Lung (tissue), 12 donors: ENCODE measurements around the gene PLIN5. TPM values are rescaled to one million over a fixed set of nuclear protein-coding genes. Genes with fewer than 3 reads are reported as not detected.

Experiments
- ATAC-seq: fragments of 200-7000 bp; cut with Tn5 transposase; one replicate; pipeline ENCODE4 v1.9.1; 2020; ENCODE audit warnings: moderate number of reproducible peaks; ENCODE audit not compliant: insufficient read depth, low FRiP score
- DNase-seq, 3 donors: peaks; one replicate each; pipeline ENCODE4 v3.0.0-alpha.2; 2013 to 2017
- H3K27ac ChIP-seq, 2 donors: one replicate each; pipeline ENCODE4 v1.5.1; 2013; ENCODE audit warnings: mild to moderate bottlenecking in 2 of 2, moderate library complexity in 2 of 2, control low read depth in 1 of 2, inconsistent platforms in 1 of 2, low read depth in 1 of 2, low read length in 1 of 2
- H3K27me3 ChIP-seq, 3 donors: one replicate each; pipeline ENCODE4 v1.5.1; 2013; ENCODE audit warnings: low read length in 2 of 3; ENCODE audit not compliant: control insufficient read depth in 3 of 3, insufficient read depth in 3 of 3
- H3K36me3 ChIP-seq, 4 donors: one replicate each; pipeline ENCODE4 v1.5.1; 2013; ENCODE audit warnings: low read length in 4 of 4, mild to moderate bottlenecking in 1 of 4, moderate library complexity in 1 of 4; ENCODE audit not compliant: control insufficient read depth in 4 of 4, insufficient read depth in 4 of 4
- H3K4me1 ChIP-seq, 5 donors: one replicate each; pipeline ENCODE4 v1.5.1; 2013; ENCODE audit warnings: low read length in 5 of 5, mild to moderate bottlenecking in 2 of 5, moderate library complexity in 1 of 5; ENCODE audit not compliant: control insufficient read depth in 5 of 5, insufficient read depth in 5 of 5
- H3K4me3 ChIP-seq: one replicate; pipeline ENCODE4 v1.5.1; 2013; ENCODE audit warnings: mild to moderate bottlenecking, control low read depth, moderate library complexity
- H3K9ac ChIP-seq, 2 donors: one replicate each; pipeline ENCODE4 v1.5.1; 2013; ENCODE audit warnings: low read length in 2 of 2, control low read depth in 1 of 2; ENCODE audit not compliant: insufficient read depth in 1 of 2
- H3K9me3 ChIP-seq, 4 donors: one replicate each; pipeline ENCODE4 v1.5.1; 2013; ENCODE audit warnings: low read length in 3 of 4, mild to moderate bottlenecking in 1 of 4, moderate library complexity in 1 of 4; ENCODE audit not compliant: control insufficient read depth in 4 of 4, insufficient read depth in 3 of 4
- WGBS, 2 donors: extraction: QIAGEN DNeasy Blood & Tissue Kit; methylation state at CpG; one replicate each; pipeline ENCODE4 v1.1.7; 2013; 5-methylcytosine and 5-hydroxymethylcytosine counted together
- polyA plus RNA-seq, 2 donors: library from polyadenylated mRNA; stranded (reverse); fragments of 200-250 nt; gene quantifications; one replicate each; pipeline ENCODE4 v1.2.1, GENCODE V29; 2013
- total RNA-seq, 2 donors: library from RNA; depleted of rRNA in 1 of 2; stranded (reverse); fragments of >200 nt in 1 of 2; gene quantifications; one replicate each; pipeline ENCODE4 v1.2.1, GENCODE V29; 2014 to 2021
- TF ChIP-seq, protein P1 (sequence below): IDR thresholded peaks from 2 replicates; pipeline ENCODE4 v1.5.1; 2012; ENCODE audit warnings: mild to moderate bottlenecking; ENCODE audit errors: control extremely low read depth, extremely low read depth
- donor health status: control.
- donor health status: control.
- donor health status: Bipolar disorder and iron deficiency.
- donor health status: healthy.
- donor health status: DM: yes; HTN: yes; CAD: no.

PLIN5 gene
- total and polyA plus RNA-seq, 4 donors = 7.5 to 37.3 (median 24.5) TPM

DNA sequence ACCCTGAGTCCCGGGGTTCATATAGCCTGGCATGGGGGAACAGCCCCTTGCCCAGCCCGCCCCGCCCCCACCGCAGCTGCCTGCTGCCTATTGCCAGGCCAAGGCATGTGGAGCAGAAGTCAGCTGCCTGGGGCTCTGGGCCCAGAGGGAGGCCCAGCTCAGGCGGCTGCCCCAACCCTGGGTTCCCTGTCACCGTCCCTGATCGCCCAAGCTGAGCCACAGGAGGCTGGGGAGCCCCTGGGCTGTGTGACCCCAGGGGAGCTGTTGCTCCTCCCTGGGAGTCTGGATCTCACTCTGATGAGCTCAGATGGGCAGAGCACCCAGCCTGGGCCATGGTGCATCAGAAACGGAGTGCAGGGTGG lies 18.1 kb downstream of the PLIN5 start:
- Histone ChIP-seq H3K27ac (peak overlapping the region in 1 of 2 donors; percentile 92), H3K9me3 (no peaks in the 10 kb centered on the region), H3K4me3 (no peak overlapping the region), H3K36me3 (no peaks in the 10 kb centered on the region), H3K4me1 (no peaks in the 10 kb centered on the region), H3K27me3 (no peaks in the 10 kb centered on the region), H3K9ac (no peak overlapping the region)
- WGBS, 2 donors = 62 to 69% methylated on average over 8 of the region's 8 CpGs
- no peak for DNase-seq
- ATAC-seq = no peak
- TF ChIP-seq, protein P1, sequence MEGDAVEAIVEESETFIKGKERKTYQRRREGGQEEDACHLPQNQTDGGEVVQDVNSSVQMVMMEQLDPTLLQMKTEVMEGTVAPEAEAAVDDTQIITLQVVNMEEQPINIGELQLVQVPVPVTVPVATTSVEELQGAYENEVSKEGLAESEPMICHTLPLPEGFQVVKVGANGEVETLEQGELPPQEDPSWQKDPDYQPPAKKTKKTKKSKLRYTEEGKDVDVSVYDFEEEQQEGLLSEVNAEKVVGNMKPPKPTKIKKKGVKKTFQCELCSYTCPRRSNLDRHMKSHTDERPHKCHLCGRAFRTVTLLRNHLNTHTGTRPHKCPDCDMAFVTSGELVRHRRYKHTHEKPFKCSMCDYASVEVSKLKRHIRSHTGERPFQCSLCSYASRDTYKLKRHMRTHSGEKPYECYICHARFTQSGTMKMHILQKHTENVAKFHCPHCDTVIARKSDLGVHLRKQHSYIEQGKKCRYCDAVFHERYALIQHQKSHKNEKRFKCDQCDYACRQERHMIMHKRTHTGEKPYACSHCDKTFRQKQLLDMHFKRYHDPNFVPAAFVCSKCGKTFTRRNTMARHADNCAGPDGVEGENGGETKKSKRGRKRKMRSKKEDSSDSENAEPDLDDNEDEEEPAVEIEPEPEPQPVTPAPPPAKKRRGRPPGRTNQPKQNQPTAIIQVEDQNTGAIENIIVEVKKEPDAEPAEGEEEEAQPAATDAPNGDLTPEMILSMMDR = no peak

DNA sequence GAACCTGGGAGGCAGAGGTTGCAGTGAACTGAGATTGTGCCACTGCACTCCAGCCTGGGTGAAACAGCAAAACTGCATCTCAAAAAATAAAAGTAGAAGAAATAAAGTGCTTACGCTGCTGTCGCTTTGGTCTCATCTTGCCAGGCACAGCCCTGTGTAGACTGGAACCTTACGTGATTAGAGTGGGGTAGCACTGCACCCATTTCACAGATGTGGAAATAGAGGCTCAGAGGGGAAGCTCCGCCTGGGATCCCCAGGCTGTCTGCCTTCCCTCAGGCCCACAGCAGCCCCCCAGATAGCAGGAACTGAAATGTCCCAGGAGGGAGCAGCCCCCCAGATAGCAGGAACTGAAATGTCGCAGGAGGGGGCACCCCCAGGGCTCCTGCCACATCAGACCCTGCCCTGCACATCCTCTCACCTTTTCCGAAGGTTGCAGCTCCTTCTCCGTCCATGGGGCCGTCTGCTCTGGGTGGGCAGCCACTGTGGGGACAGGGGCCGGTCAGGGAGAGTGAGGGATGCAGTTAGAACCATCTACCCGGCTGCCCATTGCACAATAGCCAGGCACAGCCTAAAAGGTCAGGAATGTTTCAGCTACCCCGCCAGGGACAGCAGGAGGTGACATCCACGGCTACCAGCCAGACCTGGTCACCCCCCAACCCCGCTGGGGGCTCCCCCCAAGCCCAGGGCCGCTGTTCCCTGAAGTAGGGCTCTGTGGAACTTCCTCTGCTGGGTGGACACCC lies 18.7 kb downstream of the PLIN5 start:
- Histone ChIP-seq H3K4me1 (no peaks in the 10 kb centered on the region), H3K27ac (peak overlapping the region in 1 of 2 donors; percentile 92), H3K9me3 (no peaks in the 10 kb centered on the region), H3K27me3 (no peaks in the 10 kb centered on the region), H3K36me3 (no peaks in the 10 kb centered on the region), H3K4me3 (no peak overlapping the region), H3K9ac (no peak overlapping the region)
- WGBS, 2 donors = 70 to 72% methylated on average over 14 of the region's 14 CpGs
- DNase-seq (no peak), ATAC-seq (no peak)
- TF ChIP-seq, protein P1 = no peak

DNA sequence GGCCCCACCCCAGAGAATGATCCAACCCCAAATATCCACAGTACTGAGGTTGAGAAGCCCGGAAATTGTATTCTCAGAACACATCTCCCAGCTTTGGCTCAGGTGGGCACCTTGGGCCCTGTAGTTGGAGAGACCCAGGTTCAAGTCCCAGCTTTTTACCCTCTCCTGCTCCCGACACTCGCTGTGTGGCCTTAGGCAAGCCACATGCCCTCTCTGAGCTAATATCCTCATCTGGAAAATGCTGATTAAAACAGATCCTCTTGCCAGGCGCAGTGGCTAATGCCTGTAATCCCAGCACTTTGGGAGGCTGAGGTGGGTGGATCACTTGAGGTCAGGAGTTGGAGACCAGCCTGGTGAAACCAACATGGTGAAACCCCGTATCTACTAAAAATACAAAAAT lies 19.3 kb downstream of the PLIN5 start:
- no peak overlapping the region for H3K9ac ChIP-seq
- no peak overlapping the region for H3K4me3 ChIP-seq
- no peak for DNase-seq
- ATAC-seq = no peak
- 92 to 95% methylated on average over 5 of the region's 5 CpGs for WGBS, 2 donors
- no peaks in the 10 kb centered on the region for H3K4me1 ChIP-seq
- H3K27ac ChIP-seq = no peak overlapping the region
- TF ChIP-seq, protein P1 = no peak
- H3K36me3 ChIP-seq = no peaks in the 10 kb centered on the region
- no peaks in the 10 kb centered on the region for H3K9me3 ChIP-seq
- H3K27me3 ChIP-seq = no peaks in the 10 kb centered on the region

DNA sequence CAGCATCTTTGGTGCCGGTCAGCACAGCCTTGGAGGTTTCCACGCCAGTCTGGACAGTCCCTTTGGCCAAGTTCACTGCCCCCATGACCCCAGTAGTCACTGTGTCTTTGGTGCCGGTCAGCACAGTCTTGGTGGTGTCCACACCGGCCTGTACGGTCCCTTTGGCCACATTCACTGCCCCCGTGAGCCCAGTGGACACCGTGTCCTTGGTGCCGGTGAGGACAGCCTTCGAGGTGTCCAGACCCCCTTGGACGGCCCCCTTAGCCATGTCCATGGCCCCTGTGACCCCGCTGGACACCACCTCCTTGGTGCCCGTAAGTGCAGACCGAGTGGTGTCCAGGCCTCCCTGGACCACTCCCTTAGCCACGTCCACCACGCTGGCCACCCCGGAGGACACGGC lies 21.8 kb downstream of the PLIN5 start:
- DNase-seq (no peak), ATAC-seq (no peak)
- H3K36me3 ChIP-seq = no peaks in the 10 kb centered on the region
- H3K9ac ChIP-seq = no peak overlapping the region
- no peak overlapping the region for H3K4me3 ChIP-seq
- no peak overlapping the region for H3K27ac ChIP-seq
- no peaks in the 10 kb centered on the region for H3K27me3 ChIP-seq
- WGBS, 2 donors = 93% methylated on average over 17 of the region's 17 CpGs
- H3K9me3 ChIP-seq = no peaks in the 10 kb centered on the region
- TF ChIP-seq, protein P1 = no peak
- H3K4me1 ChIP-seq = no peaks in the 10 kb centered on the region
